Cardiac muscle cell (in vitro differentiated cells and primary cell): Measurements from ENCODE around the gene ZFP1. TPM values are rescaled to one million over a fixed set of nuclear protein-coding genes. Genes with fewer than 3 reads are reported as not detected.

Experiments used
- DNase-seq, 2 donors: peaks; one replicate each; pipeline versions ENCODE4 v3.0.0 to v3.0.0-alpha.2; 2010 to 2017; ENCODE audit warnings: low read depth in 1 of 2, low spot score in 1 of 2
- H3K27ac ChIP-seq: fragments of 200-600 bp; sonication (generic); 2 replicates; pipeline ENCODE4 v1.5.1; 2016
- H3K27me3 ChIP-seq: fragments of 200-600 bp; sonication (generic); 2 replicates; pipeline ENCODE4 v1.6.0; 2016; ENCODE audit warnings: control low read depth
- H3K36me3 ChIP-seq: fragments of 200-600 bp; sonication (generic); 2 replicates; pipeline ENCODE4 v1.5.1; 2016; ENCODE audit warnings: control low read depth
- H3K4me1 ChIP-seq: fragments of 200-600 bp; sonication (generic); 2 replicates; pipeline ENCODE4 v1.8.1; 2017; ENCODE audit warnings: low read depth, mild to moderate bottlenecking, mixed run types
- H3K4me3 ChIP-seq: fragments of 200-600 bp; sonication (generic); 2 replicates; pipeline ENCODE4 v1.5.1; 2016; ENCODE audit warnings: mild to moderate bottlenecking
- H3K9me3 ChIP-seq: fragments of 200-600 bp; sonication (generic); 2 replicates; pipeline ENCODE4 v1.5.1; 2017; ENCODE audit warnings: low read depth, mild to moderate bottlenecking, control low read depth
- CTCF ChIP-seq: IDR thresholded peaks from 2 replicates; pipeline ENCODE4 v1.5.1; 2012; ENCODE audit warnings: low read depth, mild to moderate bottlenecking, low read length
- polyA plus RNA-seq: library from polyadenylated mRNA; unstranded; fragments of >200 nt; fragmentation: Nextera tagmentation; extraction: Ambion mirVana; gene quantifications from 2 replicates; pipeline ENCODE4 v1.2.1, GENCODE V29; 2016
- total RNA-seq: library from RNA; depleted of rRNA; stranded (reverse); fragments of >200 nt; gene quantifications from 2 replicates; pipeline ENCODE4 v1.2.3, GENCODE V29; 2016

Gene ZFP1
- total and polyA plus RNA-seq, 2 experiments from 2014 or later: 8.5 to 10.5 TPM

- H3K9me3 ChIP-seq: no peaks in the 10 kb centered on the region
- no peaks in the 10 kb centered on the region for H3K4me1 ChIP-seq
- TF ChIP-seq CTCF: no peak
- H3K4me3 ChIP-seq: no peak overlapping the region
- H3K27me3 ChIP-seq: no peaks in the 10 kb centered on the region
- no peak overlapping the region for H3K27ac ChIP-seq
- H3K36me3 ChIP-seq: no peaks in the 10 kb centered on the region
- DNase-seq: no peak
Measured at GRCh38 chr16:75102595-75102994, 45.7 kb upstream of the ZFP1 start.

- no peak for TF ChIP-seq CTCF
- no peaks in the 10 kb centered on the region for H3K36me3 ChIP-seq
- no peaks in the 10 kb centered on the region for H3K4me1 ChIP-seq
- no peaks in the 10 kb centered on the region for H3K27me3 ChIP-seq
- no peak overlapping the region for H3K27ac ChIP-seq
- no peaks in the 10 kb centered on the region for H3K9me3 ChIP-seq
- DNase-seq: no peak
- H3K4me3 ChIP-seq: no peak overlapping the region
Measured at GRCh38 chr16:75103994-75104393, 44.3 kb upstream of the ZFP1 start.

- Histone ChIP-seq H3K27me3 (no peaks in the 10 kb centered on the region), H3K4me1 (peaks cover 6% of the 10 kb centered on the region), H3K9me3 (no peaks in the 10 kb centered on the region), H3K36me3 (no peaks in the 10 kb centered on the region), H3K4me3 (no peak overlapping the region), H3K27ac (no peak overlapping the region)
- TF ChIP-seq CTCF: no peak
- DNase-seq: no peak
Measured at GRCh38 chr16:75104836-75105235, 43.5 kb upstream of the ZFP1 start.

- Histone ChIP-seq H3K27me3 (no peaks in the 10 kb centered on the region), H3K4me1 (peaks cover 12% of the 10 kb centered on the region), H3K9me3 (no peaks in the 10 kb centered on the region), H3K36me3 (no peaks in the 10 kb centered on the region), H3K4me3 (no peak overlapping the region), H3K27ac (no peak overlapping the region)
- no peak for TF ChIP-seq CTCF
- DNase-seq: peak in 1 of 2 donors; percentile 36
Measured at GRCh38 chr16:75105306-75106061, 42.8 kb upstream of the ZFP1 start.

- Histone ChIP-seq H3K27ac (no peak overlapping the region), H3K36me3 (no peaks in the 10 kb centered on the region), H3K4me1 (peaks cover 19% of the 10 kb centered on the region), H3K27me3 (no peaks in the 10 kb centered on the region), H3K4me3 (no peak overlapping the region), H3K9me3 (no peaks in the 10 kb centered on the region)
- DNase-seq: no peak
- TF ChIP-seq CTCF: no peak
Measured at GRCh38 chr16:75106351-75107274, 41.7 kb upstream of the ZFP1 start.
